Measurements from ENCODE around the gene BTBD9. TPM values are rescaled to one million over a fixed set of nuclear protein-coding genes. Genes with fewer than 3 reads are reported as not detected.
A peak's percentile ranks its signal among the peaks of the same experiment; 100 is the strongest.

Gene BTBD9
- total and polyA plus RNA-seq, 2 donors (not counting 3 experiments of a cell fraction or from before 2014, with no cell fraction given) = 4.9 to 15.0 TPM

- peaks cover 39% of the 10 kb centered on the region for H3K4me1 ChIP-seq (ENCODE audit: control insufficient read depth, extremely low read depth, insufficient read depth, low read length)
- H3K9me1 ChIP-seq (replicated peaks; ENCODE audit: control insufficient read depth, extremely low read depth, insufficient read depth, low read length) = no peaks in the 10 kb centered on the region
- DNase-seq (ENCODE audit: low read depth, low spot score) = no peak
- no peaks in the 10 kb centered on the region for H3K27me3 ChIP-seq (ENCODE audit: control insufficient read depth in 2 of 2, insufficient read depth in 2 of 2, low read length in 2 of 2)
- H3K36me3 ChIP-seq (ENCODE audit: control insufficient read depth in 2 of 2, extremely low read depth in 1 of 2, insufficient read depth in 2 of 2, low read length in 2 of 2) = no peaks in the 10 kb centered on the region
- intact Hi-C loops (cut with micrococcal nuclease) (no loop called here), dilution Hi-C loops (cut with MboI; ENCODE audit: extremely low pct_ligation_motif_present, low sequenced_read_pairs) (no loop called here)
- no TSS peak for BruUV-seq (replicated peaks)
- H3K79me2 ChIP-seq (ENCODE audit: control insufficient read depth, insufficient read depth, low read length) = no peaks in the 10 kb centered on the region
- no peak overlapping the region for H2AFZ ChIP-seq (ENCODE audit: low read depth, low read length)
- H3K9ac ChIP-seq (replicated peaks; ENCODE audit: extremely low read depth, insufficient read depth, low read length) = peak overlapping the region; percentile 22
- peak overlapping the region; percentile 66 for H3K27ac ChIP-seq (ENCODE audit: insufficient read depth, low read depth, low read length)
- FAIRE-seq = no peak
- TF ChIP-seq, protein P1, sequence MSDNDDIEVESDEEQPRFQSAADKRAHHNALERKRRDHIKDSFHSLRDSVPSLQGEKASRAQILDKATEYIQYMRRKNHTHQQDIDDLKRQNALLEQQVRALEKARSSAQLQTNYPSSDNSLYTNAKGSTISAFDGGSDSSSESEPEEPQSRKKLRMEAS (IDR thresholded peaks at IDR 0.05; ENCODE audit: insufficient read depth, insufficient read length) = no peak
- TF ChIP-seq MYC (IDR thresholded peaks at IDR 0.05; ENCODE audit: low read depth, low read length) = no peak
- no peak for TF ChIP-seq EZH2 (IDR thresholded peaks at IDR 0.05; ENCODE audit: borderline replicate concordance, low read depth, low read length, severe bottlenecking)
- H3K4me2 ChIP-seq (ENCODE audit: insufficient read depth, low read length) = peak overlapping the region; percentile 78
- no peaks in the 10 kb centered on the region for H3K9me3 ChIP-seq (replicated peaks; ENCODE audit: control insufficient read depth, insufficient read depth, low read length)
- POLR2A ChIA-PET = interaction anchor here (0.6 kb wide), 1 partner anchor 290 kb away, joined by 6 read pairs; no protein-coding TSS in a partner anchor
- no peak overlapping the region for H3K4me3 ChIP-seq (replicated peaks in 1 of 3; ENCODE audit: insufficient read depth in 1 of 3, low read depth in 1 of 3, low read length in 3 of 3)
- CTCF ChIA-PET = interaction anchor here (0.8 to 2.9 kb wide), 6 partner anchors 18 to 471 kb away, joined by 3 to 12 read pairs (median 4); no protein-coding TSS in a partner anchor
- no peaks in the 10 kb centered on the region for H4K20me1 ChIP-seq (replicated peaks; ENCODE audit: control insufficient read depth, extremely low read depth, insufficient read depth, low read length)
Measured at GRCh38 chr6:38261626-38262025, 378.1 kb downstream of the BTBD9 start.

DNA sequence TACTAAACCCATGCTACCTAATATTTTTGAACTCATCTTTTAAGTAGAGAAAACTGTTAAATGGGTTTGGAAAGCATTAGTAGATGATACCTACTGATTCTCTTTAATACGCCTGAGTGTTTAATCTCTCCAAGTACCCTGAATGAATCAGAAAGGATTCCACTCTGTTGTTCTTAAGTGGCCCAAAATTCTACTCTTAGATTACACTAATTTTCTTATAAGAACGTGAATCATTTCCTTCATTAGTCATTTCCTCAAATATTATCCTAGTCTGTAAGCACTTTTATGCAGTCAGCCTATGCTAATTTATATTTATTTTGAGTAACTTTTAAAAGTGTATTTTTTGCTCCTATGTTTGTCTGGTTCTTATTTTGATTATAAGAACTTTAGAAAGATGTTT is 380.0 kb downstream of the BTBD9 start:
- H3K27me3 ChIP-seq (ENCODE audit: control insufficient read depth in 2 of 2, insufficient read depth in 2 of 2, low read length in 2 of 2) = no peaks in the 10 kb centered on the region
- intact Hi-C loops (cut with micrococcal nuclease) = loop anchor here (5.0 kb wide), 1 partner anchor 67 kb away; no protein-coding TSS in a partner anchor
- ChIA-PET CTCF (interaction anchor here (0.8 kb wide), 1 partner anchor 10 kb away, joined by 3 read pairs; no protein-coding TSS in a partner anchor), POLR2A (interaction anchor here (0.7 kb wide), 1 partner anchor 105 kb away, joined by 3 read pairs; no protein-coding TSS in a partner anchor)
- H3K9ac ChIP-seq (replicated peaks; ENCODE audit: extremely low read depth, insufficient read depth, low read length) = peak overlapping the region; percentile 49
- peak overlapping the region in 1 of 3 experiments; percentile 18 for H3K4me3 ChIP-seq (replicated peaks in 1 of 3; ENCODE audit: insufficient read depth in 1 of 3, low read depth in 1 of 3, low read length in 3 of 3)
- peak overlapping the region; percentile 80 for H3K4me2 ChIP-seq (ENCODE audit: insufficient read depth, low read length)
- peaks cover 39% of the 10 kb centered on the region for H3K4me1 ChIP-seq (ENCODE audit: control insufficient read depth, extremely low read depth, insufficient read depth, low read length)
- FAIRE-seq = peak; percentile 71
- H4K20me1 ChIP-seq (replicated peaks; ENCODE audit: control insufficient read depth, extremely low read depth, insufficient read depth, low read length) = no peaks in the 10 kb centered on the region
- TF ChIP-seq FOS (IDR thresholded peaks at IDR 0.05; ENCODE audit: borderline replicate concordance, insufficient read depth, low read length) (peak; percentile 81), GATA2 (IDR thresholded peaks at IDR 0.05; ENCODE audit: insufficient read depth, insufficient read length, low read depth, low read length) (no peak), JUN (IDR thresholded peaks at IDR 0.05; ENCODE audit: borderline replicate concordance, insufficient read depth, insufficient read length, low read depth) (peak; percentile 93)
- H3K36me3 ChIP-seq (ENCODE audit: control insufficient read depth in 2 of 2, extremely low read depth in 1 of 2, insufficient read depth in 2 of 2, low read length in 2 of 2) = no peaks in the 10 kb centered on the region
- no peaks in the 10 kb centered on the region for H3K9me1 ChIP-seq (replicated peaks; ENCODE audit: control insufficient read depth, extremely low read depth, insufficient read depth, low read length)
- H3K27ac ChIP-seq (ENCODE audit: insufficient read depth, low read depth, low read length) = peak overlapping the region; percentile 70
- no peak overlapping the region for H2AFZ ChIP-seq (ENCODE audit: low read depth, low read length)
- DNase-seq (ENCODE audit: low read depth, low spot score) = peak; percentile 72
- BruUV-seq (replicated peaks) = no TSS peak
- H3K9me3 ChIP-seq (replicated peaks; ENCODE audit: control insufficient read depth, insufficient read depth, low read length) = no peaks in the 10 kb centered on the region
- dilution Hi-C loops (cut with MboI; ENCODE audit: extremely low pct_ligation_motif_present, low sequenced_read_pairs) = no loop called here
- no peaks in the 10 kb centered on the region for H3K79me2 ChIP-seq (ENCODE audit: control insufficient read depth, insufficient read depth, low read length)

All from endothelial cell of umbilical vein (primary cell).